D721Med (cell line): Measurements from ENCODE around the gene DGUOK.

Experiments used
- DNase-seq: peaks from one replicate; pipeline ENCODE4 v3.0.0; 2011; ENCODE audit warnings: low spot score; ENCODE audit not compliant: insufficient read length
- FAIRE-seq: peaks from 2 replicates; lab custom pipeline; 2011; peaks lifted over from hg19 to GRCh38; lab: Jason Lieb, UNC
- TF ChIP-seq, protein P1 (sequence below): IDR thresholded peaks from 2 replicates; pipeline ENCODE4 v1.5.1; 2012; ENCODE audit warnings: mild to moderate bottlenecking, control low read depth; ENCODE audit not compliant: insufficient read depth; ENCODE audit errors: missing control alignments

The DGUOK gene

DNA sequence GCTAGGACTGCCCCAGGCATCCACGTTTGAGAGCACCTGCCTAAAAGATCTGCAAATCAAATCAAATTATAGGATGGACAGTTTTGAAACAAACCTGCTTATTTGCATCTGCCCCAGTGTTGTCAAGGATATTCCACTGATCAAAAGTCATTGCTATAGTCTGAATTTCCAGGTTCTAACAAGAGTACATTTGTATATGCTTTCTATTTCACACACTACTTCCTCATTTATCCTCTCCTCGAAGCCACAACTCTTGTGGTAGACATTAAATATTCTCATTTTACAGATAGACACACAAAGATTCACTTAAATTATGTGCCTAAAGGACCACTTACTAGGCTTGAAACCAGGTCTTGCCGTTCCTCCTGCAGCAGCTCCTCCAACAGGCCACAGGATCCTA is 46.2 kb downstream of the DGUOK start:
- no peak for FAIRE-seq
- TF ChIP-seq, protein P1, sequence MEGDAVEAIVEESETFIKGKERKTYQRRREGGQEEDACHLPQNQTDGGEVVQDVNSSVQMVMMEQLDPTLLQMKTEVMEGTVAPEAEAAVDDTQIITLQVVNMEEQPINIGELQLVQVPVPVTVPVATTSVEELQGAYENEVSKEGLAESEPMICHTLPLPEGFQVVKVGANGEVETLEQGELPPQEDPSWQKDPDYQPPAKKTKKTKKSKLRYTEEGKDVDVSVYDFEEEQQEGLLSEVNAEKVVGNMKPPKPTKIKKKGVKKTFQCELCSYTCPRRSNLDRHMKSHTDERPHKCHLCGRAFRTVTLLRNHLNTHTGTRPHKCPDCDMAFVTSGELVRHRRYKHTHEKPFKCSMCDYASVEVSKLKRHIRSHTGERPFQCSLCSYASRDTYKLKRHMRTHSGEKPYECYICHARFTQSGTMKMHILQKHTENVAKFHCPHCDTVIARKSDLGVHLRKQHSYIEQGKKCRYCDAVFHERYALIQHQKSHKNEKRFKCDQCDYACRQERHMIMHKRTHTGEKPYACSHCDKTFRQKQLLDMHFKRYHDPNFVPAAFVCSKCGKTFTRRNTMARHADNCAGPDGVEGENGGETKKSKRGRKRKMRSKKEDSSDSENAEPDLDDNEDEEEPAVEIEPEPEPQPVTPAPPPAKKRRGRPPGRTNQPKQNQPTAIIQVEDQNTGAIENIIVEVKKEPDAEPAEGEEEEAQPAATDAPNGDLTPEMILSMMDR = no peak
- no peak for DNase-seq

DNA sequence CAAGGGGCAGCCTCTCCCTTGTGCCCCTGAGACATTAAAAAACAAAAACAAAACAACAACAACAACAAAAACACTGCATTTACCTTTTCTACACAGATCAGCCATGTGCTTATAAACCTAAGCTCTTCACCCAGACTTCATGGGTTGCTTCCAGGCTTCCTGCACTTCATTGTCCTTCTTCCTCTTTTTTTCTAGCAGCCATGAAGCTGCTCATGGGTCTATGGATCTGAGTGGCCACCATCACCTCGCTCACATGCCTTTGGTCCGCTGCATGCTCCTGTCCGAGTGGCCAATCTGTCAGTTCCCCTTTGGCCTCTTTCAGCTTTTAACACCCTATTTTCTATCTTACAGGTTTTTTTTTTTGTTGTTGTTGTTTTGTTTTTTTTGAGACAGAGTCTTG is 49.1 kb downstream of the DGUOK start:
- TF ChIP-seq, protein P1 = no peak
- DNase-seq (no peak), FAIRE-seq (no peak)

DNA sequence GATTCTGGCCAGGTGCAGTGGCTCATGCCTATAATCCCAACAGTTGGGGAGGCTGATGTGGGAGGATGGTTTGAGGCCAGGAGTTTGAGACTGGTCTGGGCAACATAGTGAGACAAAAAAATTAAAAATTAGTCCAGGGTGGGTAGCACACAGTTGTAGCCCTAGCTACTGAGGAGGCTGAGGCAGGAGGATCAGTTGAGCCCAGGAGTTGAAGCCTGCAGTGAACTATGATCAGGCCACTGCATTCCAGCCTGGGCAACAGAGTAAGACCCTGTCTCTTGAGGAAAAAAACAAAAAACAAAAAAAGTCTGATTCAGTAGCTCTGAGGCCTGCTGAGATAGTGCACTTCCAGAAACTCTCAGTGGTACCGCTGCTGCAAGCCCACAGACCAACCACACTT is 50.1 kb downstream of the DGUOK start:
- DNase-seq (no peak), FAIRE-seq (no peak)
- TF ChIP-seq, protein P1 = no peak

DNA sequence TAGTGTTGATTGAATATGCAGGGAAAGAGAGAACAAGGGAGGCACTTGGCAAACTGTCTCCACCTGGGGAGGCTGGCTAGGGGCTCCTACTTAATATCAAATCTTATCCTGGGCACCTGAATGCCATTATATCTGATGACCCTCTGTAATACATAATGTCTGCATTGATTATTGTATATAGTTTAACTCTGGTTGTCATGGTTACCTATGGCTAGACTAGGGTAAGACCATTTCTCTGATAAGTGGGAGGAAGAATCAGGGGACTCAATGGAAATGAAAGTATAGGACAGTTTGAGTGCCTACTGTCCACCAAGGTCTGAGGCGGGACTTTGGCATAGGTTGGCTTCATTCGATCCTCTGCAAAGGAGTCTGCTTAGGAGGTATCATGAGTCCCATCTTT is 50.8 kb downstream of the DGUOK start:
- DNase-seq (no peak), FAIRE-seq (no peak)

GRCh38 chr2:73979021-73979420 is 52.3 kb downstream of the DGUOK start:
- TF ChIP-seq, protein P1 = no peak
- DNase-seq = no peak
- no peak for FAIRE-seq

More for the DNA sequence above, 50.8 kb downstream of the DGUOK start:
- TF ChIP-seq, protein P1 = no peak

- DNase-seq (no peak), FAIRE-seq (no peak)
- TF ChIP-seq, protein P1 = no peak
Observed at GRCh38 chr2:73979686-73980085, 53.0 kb downstream of the DGUOK start.

DNA sequence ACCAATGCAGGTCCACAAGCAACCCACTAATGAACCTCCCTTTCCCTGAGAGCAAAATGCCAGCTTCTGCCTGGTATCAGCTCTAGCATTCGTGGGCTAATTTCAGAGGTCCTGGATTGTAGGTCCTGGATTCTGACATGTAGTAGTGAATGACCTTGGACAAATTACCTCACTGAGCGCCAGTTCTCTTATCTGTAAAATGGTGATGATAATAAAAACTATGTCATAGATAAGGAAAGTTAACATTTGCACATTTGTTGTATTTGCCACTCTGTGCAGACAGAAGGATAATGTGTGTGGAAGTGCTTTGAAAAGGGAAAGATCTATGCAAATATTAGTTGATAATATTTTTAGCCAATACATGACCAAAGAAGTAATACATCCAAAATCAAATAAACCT is 53.9 kb downstream of the DGUOK start:
- DNase-seq (no peak), FAIRE-seq (no peak)
- TF ChIP-seq, protein P1 = no peak
